Measurements from ENCODE around the gene KHNYN.

Gene KHNYN

DNA sequence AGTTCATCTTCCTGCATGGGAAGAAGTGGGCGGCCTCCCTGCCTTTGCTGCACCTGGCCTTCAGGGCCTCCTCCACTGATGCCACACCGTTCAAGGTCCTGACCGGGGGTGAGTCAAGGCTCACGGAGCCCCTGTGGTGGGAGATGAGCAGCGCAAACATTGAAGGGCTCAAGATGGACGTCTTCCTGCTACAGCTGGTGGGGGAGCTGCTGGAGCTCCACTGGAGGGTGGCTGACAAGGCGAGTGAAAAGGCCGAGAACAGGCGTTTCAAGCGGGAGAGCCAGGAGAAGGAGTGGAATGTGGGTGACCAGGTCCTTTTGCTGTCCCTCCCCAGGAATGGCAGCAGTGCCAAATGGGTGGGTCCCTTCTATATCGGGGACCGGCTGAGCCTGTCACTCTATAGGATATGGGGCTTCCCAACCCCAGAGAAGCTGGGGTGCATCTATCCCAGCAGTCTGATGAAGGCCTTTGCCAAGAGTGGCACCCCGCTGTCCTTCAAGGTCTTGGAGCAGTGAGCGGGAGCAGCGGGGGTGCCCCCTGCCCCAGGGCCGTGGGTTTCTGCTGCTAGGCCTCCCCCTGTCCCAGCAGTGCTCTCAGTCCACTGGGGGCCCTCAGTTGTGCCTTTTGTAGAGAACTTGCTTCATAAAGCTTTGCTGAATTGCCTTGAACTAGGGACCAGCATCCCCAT, 12.7 kb upstream of the KHNYN start:
- no peak overlapping the region for H3K27ac ChIP-seq (ENCODE audit: low read depth, low read length, poor library complexity, severe bottlenecking)
- no peaks in the 10 kb centered on the region for H3K4me1 ChIP-seq (ENCODE audit: insufficient read depth, low read length, severe bottlenecking)
- 0 out of 2 replicates have a peak, but pooled peaks cover 6% of the 10 kb centered on the region for H3K27me3 ChIP-seq (ENCODE audit: insufficient read depth, low read length)
- no peaks in the 10 kb centered on the region for H3K9me2 ChIP-seq (ENCODE audit: low read depth, low read length)
- H3K9me3 ChIP-seq (ENCODE audit: low read length), result no peaks in the 10 kb centered on the region
- H3F3A ChIP-seq (ENCODE audit: insufficient read depth, low read length), result no peaks in the 10 kb centered on the region
- H4K20me1 ChIP-seq (ENCODE audit: insufficient read depth, low read length), result no peaks in the 10 kb centered on the region
- no peaks in the 10 kb centered on the region for H3K36me3 ChIP-seq (ENCODE audit: insufficient read depth, low read length)
- no peak overlapping the region for H3K4me2 ChIP-seq (ENCODE audit: low read length)
- TF ChIP-seq, protein P1, sequence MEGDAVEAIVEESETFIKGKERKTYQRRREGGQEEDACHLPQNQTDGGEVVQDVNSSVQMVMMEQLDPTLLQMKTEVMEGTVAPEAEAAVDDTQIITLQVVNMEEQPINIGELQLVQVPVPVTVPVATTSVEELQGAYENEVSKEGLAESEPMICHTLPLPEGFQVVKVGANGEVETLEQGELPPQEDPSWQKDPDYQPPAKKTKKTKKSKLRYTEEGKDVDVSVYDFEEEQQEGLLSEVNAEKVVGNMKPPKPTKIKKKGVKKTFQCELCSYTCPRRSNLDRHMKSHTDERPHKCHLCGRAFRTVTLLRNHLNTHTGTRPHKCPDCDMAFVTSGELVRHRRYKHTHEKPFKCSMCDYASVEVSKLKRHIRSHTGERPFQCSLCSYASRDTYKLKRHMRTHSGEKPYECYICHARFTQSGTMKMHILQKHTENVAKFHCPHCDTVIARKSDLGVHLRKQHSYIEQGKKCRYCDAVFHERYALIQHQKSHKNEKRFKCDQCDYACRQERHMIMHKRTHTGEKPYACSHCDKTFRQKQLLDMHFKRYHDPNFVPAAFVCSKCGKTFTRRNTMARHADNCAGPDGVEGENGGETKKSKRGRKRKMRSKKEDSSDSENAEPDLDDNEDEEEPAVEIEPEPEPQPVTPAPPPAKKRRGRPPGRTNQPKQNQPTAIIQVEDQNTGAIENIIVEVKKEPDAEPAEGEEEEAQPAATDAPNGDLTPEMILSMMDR (IDR thresholded peaks at IDR 0.05; ENCODE audit: low read length), result no peak
- no peak for TF ChIP-seq EZH2 (IDR thresholded peaks at IDR 0.05; ENCODE audit: borderline replicate concordance, low read length)
- no peaks in the 10 kb centered on the region for H3K79me2 ChIP-seq (ENCODE audit: insufficient read depth, low read length)
- H2AFZ ChIP-seq (ENCODE audit: low read length), result no peak overlapping the region
- H3K9ac ChIP-seq (ENCODE audit: low read length), result no peak overlapping the region
- H3K4me3 ChIP-seq (ENCODE audit: low read depth, low read length, poor library complexity, severe bottlenecking), result no peak overlapping the region

DNA sequence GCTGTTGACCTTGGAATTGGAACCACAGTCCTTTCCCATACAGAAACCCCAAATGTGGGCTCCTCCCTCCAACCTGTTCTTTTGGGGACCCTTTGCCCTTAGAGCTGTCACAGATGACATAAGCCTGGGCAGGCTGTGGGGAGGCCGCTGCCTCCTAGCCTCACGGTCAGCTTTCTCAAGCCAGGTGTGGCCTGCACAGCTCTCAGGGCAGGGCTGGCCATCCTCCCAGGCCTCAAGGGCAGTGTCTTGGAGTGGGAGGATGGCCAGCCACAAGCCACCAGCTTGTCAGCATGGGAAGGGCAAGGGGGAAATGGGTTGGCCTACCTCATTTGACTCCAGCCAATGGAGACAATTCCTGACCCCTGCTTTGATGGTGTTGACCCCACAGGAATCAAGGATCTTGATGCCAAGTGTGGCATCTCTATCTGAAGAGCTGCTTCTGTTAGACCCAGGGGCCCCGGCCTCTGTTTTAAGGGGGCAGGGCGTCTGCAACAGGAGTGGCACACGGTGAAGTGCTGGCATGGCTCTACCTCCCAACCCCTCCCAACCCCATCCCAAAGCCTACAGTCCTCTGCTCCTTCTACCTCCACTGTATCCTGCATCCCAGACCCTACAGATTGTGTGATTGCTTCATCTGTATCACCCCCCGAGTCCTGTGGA, 11.8 kb upstream of the KHNYN start:
- H2AFZ ChIP-seq (ENCODE audit: low read length), result no peak overlapping the region
- no peaks in the 10 kb centered on the region for H3F3A ChIP-seq (ENCODE audit: insufficient read depth, low read length)
- no peaks in the 10 kb centered on the region for H3K79me2 ChIP-seq (ENCODE audit: insufficient read depth, low read length)
- no peaks in the 10 kb centered on the region for H3K9me3 ChIP-seq (ENCODE audit: low read length)
- 0 out of 2 replicates have a peak, but pooled peaks cover 6% of the 10 kb centered on the region for H3K27me3 ChIP-seq (ENCODE audit: insufficient read depth, low read length)
- no peaks in the 10 kb centered on the region for H4K20me1 ChIP-seq (ENCODE audit: insufficient read depth, low read length)
- no peak for TF ChIP-seq EZH2 (IDR thresholded peaks at IDR 0.05; ENCODE audit: borderline replicate concordance, low read length)
- TF ChIP-seq, protein P1 (IDR thresholded peaks at IDR 0.05; ENCODE audit: low read length), result no peak
- H3K36me3 ChIP-seq (ENCODE audit: insufficient read depth, low read length), result no peaks in the 10 kb centered on the region
- H3K9me2 ChIP-seq (ENCODE audit: low read depth, low read length), result no peaks in the 10 kb centered on the region
- H3K4me2 ChIP-seq (ENCODE audit: low read length), result no peak overlapping the region
- no peak overlapping the region for H3K9ac ChIP-seq (ENCODE audit: low read length)
- no peak overlapping the region for H3K4me3 ChIP-seq (ENCODE audit: low read depth, low read length, poor library complexity, severe bottlenecking)
- H3K27ac ChIP-seq (ENCODE audit: low read depth, low read length, poor library complexity, severe bottlenecking), result no peak overlapping the region
- peaks cover 7% of the 10 kb centered on the region for H3K4me1 ChIP-seq (ENCODE audit: insufficient read depth, low read length, severe bottlenecking)

DNA sequence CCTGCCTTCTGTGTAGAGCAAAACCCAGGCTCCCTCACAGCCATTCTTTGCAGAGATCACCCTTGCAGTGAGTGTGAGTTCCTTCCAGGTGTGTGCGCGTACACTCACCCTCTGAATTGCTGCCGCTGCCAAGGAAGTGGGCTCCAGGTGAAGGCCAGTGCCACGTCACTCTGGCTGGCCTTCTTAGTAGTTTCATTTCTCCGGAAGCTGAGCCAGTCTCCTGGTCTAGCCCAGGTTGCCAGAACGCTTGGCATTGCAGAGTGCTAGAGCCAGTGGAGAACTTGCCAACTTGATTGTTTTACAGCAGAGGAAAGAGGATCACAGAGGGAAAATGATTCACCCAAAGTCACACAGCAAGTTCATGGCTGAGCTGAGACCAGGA, 11.3 kb upstream of the KHNYN start:
- no peak for TF ChIP-seq EZH2 (IDR thresholded peaks at IDR 0.05; ENCODE audit: borderline replicate concordance, low read length)
- TF ChIP-seq, protein P1 (IDR thresholded peaks at IDR 0.05; ENCODE audit: low read length), result no peak
- Histone ChIP-seq H2AFZ (ENCODE audit: low read length) (no peak overlapping the region), H3K27me3 (ENCODE audit: insufficient read depth, low read length) (0 out of 2 replicates have a peak, but pooled peaks cover 6% of the 10 kb centered on the region), H3K4me2 (ENCODE audit: low read length) (no peak overlapping the region), H3K4me3 (ENCODE audit: low read depth, low read length, poor library complexity, severe bottlenecking) (no peak overlapping the region), H4K20me1 (ENCODE audit: insufficient read depth, low read length) (no peaks in the 10 kb centered on the region), H3K27ac (ENCODE audit: low read depth, low read length, poor library complexity, severe bottlenecking) (no peak overlapping the region), H3K79me2 (ENCODE audit: insufficient read depth, low read length) (no peaks in the 10 kb centered on the region), H3K9ac (ENCODE audit: low read length) (no peak overlapping the region), H3K9me3 (ENCODE audit: low read length) (no peaks in the 10 kb centered on the region), H3K4me1 (ENCODE audit: insufficient read depth, low read length, severe bottlenecking) (peaks cover 12% of the 10 kb centered on the region), H3K36me3 (ENCODE audit: insufficient read depth, low read length) (no peaks in the 10 kb centered on the region), H3K9me2 (ENCODE audit: low read depth, low read length) (no peaks in the 10 kb centered on the region), H3F3A (ENCODE audit: insufficient read depth, low read length) (no peaks in the 10 kb centered on the region)

All from OCI-LY1 (cell line).